IPS-11a (cell line): ENCODE measurements around the gene HNRNPM.
A peak's percentile ranks its signal among the peaks of the same experiment; 100 is the strongest.

Experiments
- H3K4me3 ChIP-seq: one replicate; pipeline ENCODE4 v1.5.1; 2013; ENCODE audit warnings: low read depth, low read length, control low read depth

Gene HNRNPM

DNA sequence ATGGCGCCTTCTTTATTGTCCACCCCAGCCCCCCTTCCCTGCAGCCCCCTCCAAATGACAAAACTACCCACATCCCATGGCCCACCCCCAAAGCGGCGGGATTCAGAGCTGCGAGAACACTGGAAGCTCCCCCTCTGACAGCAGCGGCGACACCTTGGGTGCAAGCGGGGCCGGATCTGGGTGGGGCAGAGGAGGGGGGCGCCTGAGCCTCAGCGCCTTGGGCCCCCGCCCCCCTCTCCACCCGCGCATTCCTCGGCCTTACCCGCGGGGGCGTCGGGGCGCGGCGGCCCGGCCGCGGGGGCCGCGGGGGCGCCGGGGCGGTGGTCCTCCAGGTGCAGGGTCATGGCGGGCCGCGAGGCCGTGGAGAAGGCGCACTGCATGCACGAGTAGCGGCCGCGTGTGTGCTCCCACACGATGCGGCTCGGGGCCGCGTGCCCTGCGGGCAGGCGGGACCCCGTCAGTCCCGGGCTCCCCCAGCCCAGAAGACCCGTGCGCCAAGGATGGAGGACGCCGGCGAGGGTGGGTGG, 65.9 kb downstream of the HNRNPM start:
- H3K4me3 ChIP-seq, result no peak overlapping the region

DNA sequence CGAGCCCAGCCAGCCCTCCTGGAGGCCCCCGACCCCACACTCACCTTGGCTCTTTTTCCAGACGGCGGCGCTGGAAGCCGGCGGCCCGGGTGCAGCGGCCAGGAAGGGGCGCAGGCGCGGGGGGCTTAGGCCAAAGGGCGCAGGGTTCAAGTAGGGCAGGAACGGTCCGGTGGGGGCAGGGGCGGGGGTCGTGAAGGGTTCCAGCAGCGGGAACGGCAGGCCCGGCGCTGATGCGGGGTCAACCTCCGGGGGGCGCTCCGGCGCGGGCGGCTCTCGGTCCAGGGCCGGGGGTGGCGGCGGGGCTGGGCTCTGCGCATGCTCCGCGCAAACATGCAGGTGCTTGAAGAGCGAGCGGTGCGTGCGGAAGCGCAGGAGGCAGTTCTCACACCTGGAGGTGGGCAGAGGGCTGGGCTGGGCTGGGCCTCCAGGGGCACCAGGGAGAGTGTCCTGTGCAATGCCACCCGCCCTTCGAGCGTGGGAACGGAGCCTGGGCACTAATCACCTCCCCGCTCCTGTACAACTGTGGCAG, 66.9 kb downstream of the HNRNPM start:
- no peak overlapping the region for H3K4me3 ChIP-seq

DNA sequence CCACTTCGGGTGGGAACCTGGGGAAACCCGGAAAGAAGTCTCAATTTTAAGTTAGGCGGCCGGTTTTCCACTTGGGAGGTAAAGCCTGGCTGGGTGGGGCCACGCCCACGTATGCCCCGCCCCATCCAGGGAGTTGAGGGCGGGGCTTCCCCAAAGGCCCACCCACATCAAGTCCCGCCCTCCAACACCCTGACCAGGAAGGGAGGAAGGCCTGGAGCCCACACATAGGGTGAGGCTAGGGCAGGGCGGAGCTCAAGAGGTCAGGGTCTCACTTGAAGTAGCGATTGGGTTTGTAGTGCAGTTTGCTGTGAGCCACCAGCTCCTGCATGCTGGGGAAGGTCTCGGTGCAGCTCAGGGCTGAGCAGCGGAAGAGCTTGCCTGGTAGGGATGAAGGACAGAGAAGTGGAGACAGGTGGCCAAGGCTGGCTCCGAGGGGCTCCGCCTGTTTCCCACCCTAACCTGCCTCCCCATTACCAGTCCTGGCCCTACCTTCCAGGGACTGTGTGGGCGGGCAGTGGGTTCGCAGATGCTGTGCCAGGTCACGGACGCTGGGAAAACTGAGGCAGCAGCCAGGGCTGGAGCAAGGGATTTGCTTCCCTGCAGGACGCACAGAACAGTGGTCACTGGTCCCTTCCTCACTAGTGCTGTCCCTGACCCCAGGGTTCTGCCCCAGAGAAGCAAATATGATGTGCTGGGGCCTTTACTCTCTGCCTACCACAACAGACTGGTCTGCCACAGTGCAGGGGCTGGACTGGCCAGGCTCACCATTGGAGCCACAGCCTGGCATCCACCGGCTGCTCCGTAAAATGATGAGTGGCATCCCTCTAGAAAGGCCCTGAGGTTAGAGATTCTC, 67.6 kb downstream of the HNRNPM start:
- no peak overlapping the region for H3K4me3 ChIP-seq

DNA sequence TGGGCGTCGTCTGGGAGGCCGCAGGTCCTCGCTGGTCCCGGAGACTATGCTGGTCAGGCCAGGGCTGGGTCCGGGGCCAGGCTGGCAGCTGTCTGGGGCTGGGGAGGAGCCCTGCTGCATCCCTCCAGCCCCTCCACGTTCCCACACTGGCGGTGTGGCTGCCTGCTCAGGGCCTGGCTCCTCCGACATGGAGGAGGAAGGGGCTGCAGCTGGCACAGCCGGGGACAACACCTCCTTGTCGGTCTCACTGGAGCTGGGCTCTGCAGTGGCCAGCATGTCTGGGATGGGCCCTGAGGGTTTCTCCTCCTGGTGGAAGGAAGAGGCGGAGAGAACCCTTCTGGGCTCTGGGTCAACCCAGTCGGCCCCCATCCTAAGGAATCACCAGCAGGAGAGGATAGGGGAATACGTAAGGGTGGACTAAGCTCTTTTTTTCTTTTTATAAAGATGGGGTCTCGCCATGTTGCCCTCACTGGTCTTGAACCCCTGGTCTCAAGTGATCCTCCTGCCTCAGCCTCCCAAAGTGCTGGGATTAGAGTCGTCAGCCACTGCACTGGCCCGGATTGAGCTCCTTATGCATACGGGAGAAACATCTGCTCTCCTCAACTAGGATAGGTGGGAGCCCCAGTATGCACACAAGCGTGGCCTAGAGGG, 68.4 kb downstream of the HNRNPM start:
- peak overlapping the region; percentile 83 for H3K4me3 ChIP-seq

DNA sequence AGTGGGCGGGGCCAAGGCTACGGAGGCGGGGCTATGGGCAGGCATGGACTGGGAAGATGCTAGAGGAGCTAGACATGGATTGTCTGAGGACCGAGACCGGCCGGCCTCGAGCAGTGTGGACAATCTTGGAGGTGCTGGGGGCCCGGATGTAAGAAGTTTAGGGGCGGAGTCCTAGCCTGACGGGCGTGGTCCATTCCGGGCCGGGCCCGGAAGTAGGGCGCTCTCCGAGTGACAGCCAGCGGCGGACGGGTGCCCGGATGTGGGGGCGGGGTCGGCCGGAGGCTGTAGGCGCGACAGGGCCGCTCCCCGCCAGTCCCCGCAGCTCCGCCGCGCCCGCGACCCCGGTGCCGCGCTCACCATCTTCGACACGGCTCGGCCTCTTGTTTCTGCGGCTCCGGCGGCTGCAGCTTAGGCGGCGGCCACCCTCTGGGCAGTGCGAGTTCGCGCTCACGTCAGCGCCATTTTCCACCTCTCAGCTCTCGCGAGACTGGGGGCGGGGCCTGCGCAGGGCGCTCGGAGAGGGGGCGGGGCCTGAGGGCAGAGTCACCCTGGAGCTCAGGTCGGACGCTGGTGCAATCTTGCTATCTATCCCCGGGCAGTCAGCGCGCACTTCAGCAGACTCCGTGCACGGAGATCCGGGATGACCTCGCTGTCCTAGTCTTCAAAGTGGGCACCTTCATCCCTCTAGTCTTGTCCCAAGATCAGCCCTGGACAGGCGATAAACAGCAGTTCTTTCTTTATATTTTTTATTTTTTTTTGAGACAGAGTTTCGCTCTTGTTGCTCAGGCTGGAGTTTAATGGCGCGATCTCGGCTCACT, 69.1 kb downstream of the HNRNPM start, which contains the start of gene ZNF414:
Gene ZNF414, minus strand, starts transcription at position 481 of the 818 bp plus-strand sequence. Its CDS starts 121 bp downstream, at position 360.
- H3K4me3 ChIP-seq, result peak within 1 kb of the TSS; percentile 83

DNA sequence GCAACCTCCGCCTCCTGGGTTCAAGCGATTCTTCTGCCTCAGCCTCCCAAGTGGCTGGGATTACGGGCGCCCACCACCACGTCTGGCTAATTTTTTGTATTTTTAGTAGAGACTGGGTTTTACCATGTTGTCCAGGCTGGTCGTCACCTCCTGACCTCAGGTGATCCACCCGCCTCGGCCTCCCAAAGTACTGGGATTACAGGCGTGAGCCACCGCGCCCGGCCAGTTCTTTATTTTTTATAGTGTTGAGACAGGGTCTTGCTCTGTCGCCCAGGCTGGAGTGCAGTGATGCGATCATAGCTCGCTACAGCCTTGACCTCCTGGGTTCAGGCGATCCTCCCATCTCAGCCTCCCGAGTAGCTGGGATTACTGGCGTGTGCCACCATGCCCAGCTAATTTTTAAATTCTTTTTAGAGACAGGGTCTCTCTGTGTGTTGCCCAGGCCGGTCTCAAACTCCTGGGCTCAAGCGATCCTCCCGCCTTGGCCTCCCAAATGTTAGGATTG, 69.8 kb downstream of the HNRNPM start:
- peak overlapping the region; percentile 83 for H3K4me3 ChIP-seq

DNA sequence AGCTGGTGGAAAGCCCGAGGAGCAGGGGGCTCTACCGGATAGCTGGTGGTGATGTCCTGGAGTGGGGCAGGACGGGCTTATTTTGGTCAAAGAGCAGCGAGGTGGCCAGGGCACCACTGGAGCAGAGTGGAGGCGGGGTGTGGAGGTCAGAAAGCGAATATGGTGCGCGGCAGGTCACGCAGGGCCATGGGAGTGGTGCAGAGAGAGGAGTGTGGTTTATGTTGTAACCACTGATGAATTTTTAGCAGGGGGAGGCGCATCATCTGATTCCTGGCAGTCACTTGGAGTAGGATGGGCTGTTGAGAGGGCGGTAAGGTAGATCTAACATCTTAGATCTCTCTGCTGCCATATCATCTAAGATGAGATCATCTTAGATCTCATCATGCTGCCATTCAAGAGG, 70.5 kb downstream of the HNRNPM start:
- H3K4me3 ChIP-seq, result no peak overlapping the region

DNA sequence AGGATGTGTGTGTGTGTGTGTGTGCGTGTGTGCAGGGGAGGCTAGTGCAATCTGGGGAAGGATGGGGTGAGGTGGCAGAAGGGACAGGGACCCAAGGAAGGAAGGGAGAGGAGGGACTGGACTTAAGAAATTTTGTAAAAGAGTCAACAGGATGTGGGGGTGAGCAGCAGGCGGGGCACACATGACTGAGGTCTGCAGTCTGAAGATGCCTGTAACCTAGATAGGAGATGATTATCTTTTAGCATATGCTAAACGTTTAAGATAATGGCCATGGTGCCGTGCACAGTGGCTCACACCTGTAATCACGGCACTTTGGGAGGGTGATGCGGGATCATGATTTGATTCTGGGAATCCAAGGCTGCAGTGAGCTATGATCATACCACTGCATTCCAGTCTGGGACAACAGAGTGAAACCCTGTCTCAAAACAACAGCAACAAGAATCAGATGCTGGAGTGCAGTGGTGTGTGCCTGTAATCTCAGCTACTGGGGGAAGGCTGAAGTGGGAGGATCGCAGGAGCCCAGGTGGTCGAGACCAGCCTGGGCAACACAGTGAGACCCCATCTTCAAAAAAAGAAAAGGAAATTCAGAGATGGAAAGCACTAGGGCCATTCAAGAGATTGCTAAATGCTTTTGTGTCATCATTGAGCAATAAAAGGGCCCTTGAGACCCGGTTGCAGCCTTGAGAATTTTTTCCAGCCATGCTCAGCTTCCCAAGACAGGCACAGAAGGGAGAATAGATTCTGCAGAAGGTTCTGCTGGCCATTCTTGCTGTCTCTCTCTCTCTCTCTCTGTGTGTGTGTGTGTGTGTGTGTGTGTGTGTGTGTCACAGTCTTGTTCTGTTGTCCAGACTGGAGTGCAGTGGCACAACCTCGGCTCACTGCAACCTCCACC, 73.0 kb downstream of the HNRNPM start:
- H3K4me3 ChIP-seq, result no peak overlapping the region

DNA sequence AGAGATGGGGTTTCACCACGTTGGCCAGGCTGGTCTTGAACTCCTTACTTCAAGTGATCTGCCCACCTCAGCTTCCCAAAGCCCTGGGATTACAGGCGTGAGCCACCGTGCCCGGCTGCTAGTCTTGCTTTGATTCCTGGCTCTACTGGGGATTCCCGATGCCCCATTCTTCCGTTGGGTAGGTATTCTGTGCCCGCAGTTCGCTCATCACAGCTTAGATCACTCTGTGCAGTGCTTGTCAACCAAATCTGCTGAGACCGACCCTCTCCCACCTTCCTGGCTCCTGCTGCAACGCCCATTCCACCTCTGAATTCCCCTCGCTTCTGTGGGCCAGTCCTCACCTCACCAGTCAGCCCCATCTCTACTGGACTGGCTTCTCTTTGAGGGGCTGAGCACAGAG, 73.8 kb downstream of the HNRNPM start:
- H3K4me3 ChIP-seq, result no peak overlapping the region

DNA sequence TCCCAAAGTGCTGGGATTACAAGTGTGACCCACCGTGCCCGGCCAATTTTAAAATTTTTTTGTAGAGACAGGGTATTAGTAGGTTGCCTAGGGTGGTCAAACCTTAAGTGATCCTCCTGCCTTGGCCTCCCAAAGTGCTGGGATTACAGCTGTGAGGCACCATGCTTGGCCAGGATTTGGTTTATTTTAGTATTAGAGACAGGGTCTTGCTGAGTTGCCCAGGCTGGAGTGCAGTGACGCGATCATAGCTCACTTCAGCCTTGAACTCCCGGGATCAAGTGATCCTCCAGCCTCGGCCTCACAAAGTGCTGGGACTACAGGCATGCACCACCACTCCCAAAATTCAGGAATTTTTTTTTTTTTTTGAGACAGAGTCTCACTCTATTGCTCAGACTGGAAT, 74.6 kb downstream of the HNRNPM start:
- H3K4me3 ChIP-seq, result no peak overlapping the region

DNA sequence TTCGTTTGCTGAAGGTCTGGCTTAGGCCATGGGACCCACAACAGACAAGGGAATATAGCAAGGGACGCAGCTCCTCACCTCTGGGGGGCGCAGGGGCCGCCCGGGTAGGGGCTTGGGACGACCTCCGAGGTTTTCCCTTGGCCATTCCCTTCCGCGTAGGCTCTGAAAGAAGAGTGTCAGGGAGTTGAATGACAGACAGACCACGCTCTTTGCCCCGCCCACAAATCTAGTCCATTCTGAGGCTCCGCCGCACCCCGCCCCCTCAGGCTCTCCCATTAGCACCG, 80.6 kb downstream of the HNRNPM start:
- H3K4me3 ChIP-seq, result no peak overlapping the region

DNA sequence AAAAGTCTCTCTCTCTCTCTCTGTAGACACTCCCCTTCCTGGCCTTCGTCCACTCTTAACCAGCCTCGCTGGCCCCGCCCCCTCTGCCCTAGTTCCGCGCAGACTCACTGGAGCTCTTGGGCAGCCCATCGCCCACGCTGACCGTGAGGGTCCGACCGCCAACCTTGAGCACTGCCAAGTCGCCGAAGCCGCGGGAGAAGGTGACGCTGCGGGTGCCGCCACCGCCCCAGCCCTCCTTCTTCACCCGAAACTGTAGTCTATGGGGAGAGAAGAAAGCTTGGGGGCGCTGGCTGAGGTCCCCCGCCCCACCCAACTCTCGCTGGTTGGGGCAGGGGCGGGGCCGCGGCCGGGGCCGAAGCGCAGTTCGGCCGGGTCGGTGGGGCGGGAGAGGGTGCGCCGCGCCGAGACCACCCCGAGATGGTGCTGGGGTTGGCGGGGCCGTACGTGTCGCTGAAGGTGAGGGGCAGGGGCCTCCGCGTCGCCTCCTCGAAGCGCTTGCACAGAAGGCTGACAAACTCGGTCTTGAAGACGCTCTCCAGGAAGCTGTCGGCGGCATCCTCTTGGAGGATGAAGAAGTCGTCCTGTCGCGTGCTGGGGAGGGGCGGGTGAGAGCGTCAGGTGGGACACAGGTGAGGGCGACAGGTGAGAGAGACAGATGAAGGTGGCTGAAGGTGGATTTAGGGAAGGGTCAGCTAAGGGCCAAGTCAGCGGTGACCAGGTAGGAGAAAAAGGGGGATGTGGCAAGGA, 81.7 kb downstream of the HNRNPM start:
- peak overlapping the region; percentile 67 for H3K4me3 ChIP-seq

DNA sequence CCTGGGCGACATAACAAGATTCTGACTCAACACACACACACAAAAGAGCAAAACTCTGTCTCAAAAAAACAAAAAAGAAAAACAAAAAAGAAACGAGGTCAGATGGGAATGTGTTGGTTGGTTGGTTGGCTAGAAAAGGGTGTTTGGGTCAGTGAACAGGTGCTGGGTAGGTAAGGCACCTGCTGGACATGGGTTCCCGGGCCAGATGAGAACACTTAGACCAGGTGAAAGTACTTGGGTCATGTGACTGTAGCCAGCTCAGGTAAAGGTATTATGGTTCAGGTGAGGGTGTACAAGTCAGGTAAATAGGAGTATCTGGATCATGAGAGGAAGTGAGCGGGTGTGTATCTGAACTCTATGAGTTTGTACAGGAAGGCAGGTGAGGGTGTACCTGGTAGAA, 83.7 kb downstream of the HNRNPM start:
- no peak overlapping the region for H3K4me3 ChIP-seq

DNA sequence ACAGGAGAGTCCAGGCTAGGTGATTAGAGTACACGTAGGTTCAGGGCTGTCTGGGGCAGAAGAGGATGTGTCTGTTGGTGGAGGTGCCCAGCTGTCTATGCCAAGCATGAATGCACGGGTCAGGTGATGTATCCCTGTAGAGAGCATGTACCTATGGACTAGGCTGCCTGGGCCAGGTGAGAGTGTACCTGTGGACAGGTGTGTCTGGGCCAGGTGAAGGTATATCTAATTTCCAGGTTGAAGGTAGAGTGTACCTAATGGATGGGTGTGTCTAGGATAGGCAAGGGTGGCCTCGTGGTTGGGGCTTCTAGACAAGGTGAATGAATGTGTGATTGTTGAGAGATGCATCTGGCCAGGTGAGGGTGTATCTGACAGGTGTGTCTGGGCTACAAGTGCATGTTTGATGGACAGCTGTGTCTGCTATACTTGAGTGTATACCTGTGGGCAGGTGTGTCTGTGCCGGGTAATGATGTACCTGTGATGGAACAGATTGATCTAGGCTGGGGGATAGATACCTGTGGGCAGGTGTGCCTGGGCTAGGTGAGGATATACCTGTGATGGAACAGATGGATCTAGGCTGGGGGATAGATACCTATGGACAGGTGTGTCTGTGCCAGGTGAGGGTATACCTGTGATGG, 84.7 kb downstream of the HNRNPM start:
- H3K4me3 ChIP-seq, result no peak overlapping the region

DNA sequence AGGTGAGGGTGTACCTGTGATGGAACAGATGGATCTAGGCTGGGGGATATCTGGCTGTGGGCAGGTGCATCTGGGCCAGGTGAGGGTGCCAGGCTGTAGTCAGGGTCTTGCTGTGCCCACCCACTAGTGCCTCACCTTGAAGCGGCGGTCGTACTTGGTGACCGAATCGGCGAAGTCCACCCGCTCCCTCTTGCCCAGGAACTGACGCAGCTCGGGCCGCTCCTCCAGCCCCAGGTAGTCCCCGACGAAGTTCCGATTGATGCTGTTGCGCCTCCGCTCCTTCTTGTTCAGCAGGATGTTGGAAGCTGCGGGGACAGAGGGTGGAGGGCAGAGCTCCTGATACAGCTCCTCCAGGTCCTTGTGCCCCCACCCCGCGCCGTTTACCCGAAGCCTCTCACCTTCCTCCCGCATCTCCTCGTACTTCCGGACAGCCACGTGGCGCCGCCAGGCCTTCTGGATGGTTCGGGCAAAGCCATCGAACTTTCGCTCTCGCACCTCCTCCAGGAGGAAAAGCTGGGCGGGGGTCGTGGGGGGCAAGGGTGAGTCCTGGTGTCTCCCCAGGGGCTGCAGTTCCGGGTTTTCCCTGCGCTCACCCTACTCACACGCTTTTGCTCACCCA, 85.4 kb downstream of the HNRNPM start:
- no peak overlapping the region for H3K4me3 ChIP-seq

DNA sequence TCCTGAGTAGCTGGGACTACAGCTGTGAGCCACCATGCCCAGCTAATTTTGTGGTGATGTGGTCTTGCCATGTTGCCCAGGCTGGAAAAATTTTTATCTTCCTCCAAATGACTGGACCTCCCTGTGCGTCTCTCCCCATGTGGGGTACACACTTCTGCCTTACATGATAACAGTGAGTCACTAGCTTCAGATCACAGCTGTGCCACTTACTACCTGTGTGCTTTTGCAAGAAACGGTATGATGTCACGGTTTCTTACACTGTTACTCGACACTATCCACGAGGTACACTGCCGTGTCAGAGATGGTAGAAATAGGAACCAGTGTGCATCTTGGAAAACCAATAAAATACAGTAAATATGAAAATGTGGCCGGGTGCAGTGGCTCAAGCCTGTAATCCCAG, 86.7 kb downstream of the HNRNPM start:
- no peak overlapping the region for H3K4me3 ChIP-seq

DNA sequence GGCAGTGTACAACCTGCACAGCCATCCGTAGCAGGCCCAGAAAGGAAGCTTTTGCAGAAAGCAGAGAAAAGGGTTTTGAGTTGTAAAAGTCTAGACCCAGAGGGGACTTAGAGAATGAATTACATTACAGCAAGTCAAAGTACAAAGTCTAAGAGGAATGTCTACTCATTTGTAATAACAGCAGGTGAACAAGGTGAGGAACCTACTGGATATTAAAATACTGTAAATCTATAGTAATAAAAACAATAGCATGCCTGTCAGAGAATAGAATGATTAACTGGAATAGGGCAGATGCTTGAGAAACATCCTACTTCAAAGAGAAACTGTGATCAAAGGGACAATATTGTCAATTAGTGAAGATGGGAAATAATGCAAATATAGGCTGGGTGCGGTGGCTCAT, 87.5 kb downstream of the HNRNPM start:
- no peak overlapping the region for H3K4me3 ChIP-seq

DNA sequence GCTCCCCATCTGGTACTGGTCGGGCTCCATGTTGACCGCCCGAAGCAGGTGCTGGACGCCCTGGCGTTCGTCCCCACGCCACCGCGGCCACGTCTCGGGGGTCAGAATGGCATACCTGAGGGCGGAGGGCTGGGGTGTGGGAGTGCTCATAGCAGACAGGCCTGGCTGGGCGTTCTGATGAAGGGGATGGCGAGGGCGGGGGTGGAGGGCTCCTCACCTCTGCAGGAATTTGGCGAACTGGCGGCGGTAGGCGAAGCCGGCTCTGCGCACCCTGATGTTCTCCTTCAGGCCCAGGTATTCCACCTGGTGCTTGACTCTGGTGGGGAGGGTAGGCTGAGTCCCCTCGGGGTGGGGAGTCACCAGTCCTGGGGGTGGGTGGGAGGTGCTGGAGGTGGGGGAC, 91.5 kb downstream of the HNRNPM start:
- H3K4me3 ChIP-seq, result no peak overlapping the region
